Medulla oblongata (tissue), 1 donor: Measurements from ENCODE around the gene DLGAP3.

Experiments used
- DNase-seq: peaks from one replicate; pipeline ENCODE4 v3.0.0-alpha.2; 2015; ENCODE audit errors: extremely low spot score

DLGAP3 gene

DNA sequence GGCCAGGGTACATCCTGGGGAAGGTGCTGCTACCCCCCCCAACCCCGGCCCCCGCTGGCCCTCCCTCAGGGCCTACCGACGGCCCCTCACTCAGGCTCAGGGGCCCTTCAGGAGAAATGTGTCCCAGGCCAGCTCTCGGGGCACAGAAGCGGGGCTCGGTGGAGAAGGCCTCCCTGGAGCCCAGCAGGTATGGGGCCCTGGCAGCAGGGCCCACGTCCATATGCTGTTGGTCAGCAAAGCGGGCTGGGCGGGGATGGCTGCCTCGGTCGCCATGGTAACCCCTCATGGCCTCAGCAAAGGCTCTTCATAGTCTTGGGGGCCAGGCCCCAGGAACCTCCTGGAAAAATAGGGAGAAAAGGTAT lies 24.4 kb downstream of the DLGAP3 start:
- no peak for DNase-seq

DNA sequence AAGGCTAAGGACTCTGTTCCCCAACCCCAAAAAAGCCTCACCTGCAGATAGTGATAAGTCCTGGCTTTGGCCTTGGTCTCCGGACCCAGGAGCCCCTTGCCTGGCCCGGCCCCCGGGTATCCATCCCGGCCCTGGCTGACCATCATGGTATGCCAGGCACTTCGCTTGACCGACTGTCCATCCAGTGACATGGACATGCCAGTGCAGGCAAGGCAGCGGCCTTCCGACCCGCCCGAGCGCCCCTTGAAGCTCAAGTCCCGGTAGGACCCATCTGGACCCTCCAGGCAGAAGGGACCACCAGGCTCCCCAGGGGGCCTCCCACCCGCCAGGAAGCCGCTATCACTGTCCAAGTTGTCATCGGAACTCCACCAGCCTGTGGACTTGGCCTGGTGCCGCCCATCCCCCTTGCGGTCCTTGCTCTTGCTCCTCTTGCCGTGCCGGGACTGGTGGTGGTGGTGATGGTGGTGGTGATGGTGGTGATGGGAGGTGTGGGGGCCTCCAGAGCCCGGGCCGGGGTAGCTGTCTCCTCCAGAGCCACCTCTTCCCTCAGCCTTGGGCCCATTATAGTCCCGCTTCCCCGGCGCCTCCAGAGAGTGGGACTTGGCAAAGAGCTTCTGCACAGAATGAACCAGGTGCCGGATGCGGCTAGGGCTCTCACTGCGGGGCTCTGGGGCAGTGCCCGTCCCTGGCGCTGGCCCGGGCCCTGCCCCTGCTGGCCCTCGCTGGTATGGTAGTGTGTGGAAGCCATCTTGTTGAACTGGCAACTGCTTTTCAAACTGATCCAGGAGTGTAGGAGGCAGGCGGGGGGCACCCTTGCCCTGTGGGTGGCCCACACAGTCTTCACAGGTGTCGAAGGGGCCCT lies 25.0 kb downstream of the DLGAP3 start:
- no peak for DNase-seq

DNA sequence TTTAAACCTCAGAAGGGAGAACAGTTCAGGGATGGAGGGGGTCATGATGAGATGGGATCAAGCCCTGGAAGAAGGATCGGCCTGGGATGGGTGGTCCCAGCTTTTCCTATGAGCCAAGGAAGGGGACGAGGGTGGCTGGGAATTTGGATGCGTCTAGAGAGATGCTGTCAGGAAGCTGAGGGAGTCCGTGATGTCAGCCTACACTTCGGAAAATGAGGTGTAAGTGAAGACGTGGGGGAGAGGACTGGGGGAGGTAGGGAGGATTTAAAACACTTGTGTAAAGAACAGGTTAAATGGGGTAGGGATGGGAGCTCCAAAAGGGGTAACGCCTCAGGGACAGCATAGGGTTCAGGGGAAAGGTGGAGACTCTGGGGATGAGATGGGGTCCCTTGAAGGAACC lies 27.5 kb downstream of the DLGAP3 start:
- no peak for DNase-seq

DNA sequence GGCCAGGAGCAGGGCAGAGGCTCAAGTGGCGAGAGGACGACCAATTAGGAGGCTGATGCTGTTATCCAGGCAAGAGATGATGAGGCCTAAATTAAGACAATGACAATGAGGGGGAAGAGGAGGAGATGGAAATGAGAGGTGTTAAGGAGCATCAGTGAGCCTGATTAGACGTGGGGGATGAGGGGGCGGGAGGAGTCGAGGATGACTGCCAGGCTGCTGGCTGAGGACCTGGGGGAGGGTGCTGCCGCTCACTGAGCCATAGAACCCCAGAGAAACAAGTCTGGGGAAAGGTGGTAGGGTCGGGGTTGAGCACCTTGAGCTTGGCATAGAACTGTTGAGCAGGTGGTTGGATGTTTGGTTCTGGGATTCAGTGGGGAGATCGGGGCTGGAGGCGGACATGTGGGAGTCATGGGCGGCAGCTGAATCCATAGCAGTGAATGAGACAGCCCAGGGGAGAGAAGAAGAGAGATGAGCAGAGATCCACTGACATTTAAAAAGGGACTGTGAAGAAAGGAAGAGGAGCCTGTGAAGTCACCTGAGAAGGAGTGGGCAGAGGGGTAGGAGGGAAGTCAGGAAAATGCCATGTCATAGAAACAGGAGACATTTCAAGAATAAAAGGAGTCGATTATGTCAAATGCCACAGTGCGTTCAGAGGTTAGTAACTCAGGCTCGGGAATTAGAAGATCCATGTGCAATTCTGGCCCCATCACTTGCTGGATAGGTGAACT lies 28.5 kb downstream of the DLGAP3 start:
- DNase-seq, result no peak

DNA sequence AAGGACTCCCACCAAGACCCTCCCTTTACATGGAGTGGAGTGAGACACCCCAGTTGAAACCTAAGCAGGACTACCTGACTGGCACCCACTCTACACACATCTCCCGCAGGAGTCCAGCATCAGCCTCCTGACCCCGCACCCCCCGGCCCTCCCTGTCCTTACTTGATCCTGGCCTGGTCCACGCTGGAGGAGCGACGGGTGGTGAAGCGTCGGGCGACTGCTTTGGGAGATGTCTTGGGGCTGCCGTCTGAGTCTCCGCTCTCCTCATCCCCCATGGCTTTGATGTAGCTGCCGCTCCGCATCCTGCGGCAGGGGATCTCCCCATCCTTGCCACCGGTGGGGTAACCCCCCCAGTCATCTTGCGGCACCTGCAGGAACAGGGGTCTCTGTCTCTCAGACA lies 29.5 kb downstream of the DLGAP3 start:
- no peak for DNase-seq

GRCh38 chr1:34899471-34899870 lies 30.0 kb downstream of the DLGAP3 start:
- no peak for DNase-seq

DNA sequence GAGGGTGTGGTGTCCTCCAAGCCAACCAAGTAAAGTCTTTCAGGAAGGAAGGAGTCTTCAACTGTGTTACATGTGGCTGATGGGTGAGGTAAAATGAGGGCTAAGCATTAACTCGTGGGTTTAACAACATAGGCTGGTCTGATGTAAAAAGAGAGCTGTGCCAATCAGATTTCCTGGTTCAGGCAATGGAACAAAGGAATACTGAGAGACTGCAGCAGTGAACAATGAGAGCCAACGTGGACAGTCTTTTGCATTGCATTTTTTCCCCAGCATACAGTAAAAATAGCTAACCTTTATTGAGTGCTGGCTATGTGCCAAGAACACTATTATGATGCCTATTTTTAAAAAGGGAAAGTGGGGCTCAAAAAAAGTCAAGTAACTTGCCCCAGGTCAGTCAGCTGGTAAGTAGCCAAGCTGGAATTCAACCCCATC lies 31.1 kb downstream of the DLGAP3 start:
- DNase-seq, result no peak

DNA sequence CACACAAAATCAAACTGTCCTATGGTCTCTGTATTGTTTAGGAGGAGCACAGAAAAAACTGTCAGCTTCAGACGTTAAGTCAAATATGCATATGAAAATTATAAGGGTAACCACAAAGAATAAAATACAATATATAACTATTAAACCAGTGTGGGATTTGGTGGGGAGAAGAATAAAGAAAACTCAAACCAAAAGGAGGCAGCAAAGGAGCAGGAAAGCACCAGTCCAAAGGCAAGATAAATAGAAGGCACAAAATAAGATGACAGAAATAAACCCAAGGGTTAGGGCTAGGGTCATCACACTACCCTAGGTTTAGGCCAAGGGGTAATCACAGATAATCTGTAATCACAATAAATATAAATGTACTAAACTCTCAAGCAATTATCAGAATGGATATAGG lies 32.8 kb downstream of the DLGAP3 start:
- DNase-seq, result no peak

DNA sequence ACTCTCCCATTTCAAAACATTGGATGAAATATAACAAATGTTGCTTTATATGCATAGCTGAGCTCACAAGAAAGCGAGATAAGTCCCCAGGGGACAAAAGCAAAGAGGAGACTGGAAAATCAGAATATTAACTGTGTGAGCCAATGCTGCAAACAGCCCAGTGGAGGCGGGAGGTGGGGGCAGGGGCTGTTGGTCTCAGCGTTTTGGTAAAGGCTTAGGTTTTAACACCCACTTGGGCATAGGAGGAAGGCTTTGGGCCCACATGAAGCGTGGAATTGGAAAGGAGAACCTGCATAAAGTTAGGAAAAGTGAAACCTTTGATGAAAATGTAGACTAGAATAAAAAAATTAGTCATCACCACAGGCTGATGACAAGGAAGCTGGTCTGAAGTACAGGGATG lies 39.7 kb downstream of the DLGAP3 start:
- DNase-seq, result no peak

- DNase-seq, result no peak
Measured at GRCh38 chr1:34887593-34887992, 41.9 kb downstream of the DLGAP3 start.

- no peak for DNase-seq
Measured at GRCh38 chr1:34885405-34886247, 43.8 kb downstream of the DLGAP3 start.

DNA sequence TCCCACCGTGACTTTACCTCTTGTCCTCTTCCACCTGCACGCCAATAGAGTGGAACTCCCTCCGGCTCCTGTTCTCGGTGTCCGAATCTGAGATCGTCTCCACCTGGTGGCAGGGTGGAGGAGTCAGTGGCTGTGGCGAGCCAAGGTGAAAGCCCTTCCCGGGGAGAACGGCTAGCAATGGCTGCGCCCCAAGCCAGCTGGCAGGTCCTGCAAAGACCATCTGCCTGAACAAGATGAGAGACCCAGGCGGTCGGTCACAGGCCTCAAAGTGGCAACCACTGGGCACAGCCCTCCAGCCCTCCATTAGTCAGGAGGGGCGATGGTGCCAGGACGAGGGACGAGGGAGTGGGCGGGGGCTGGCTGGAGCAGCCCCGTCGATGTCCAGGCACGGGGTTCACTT lies 44.5 kb downstream of the DLGAP3 start:
- DNase-seq, result no peak

- DNase-seq, result no peak
Measured at GRCh38 chr1:34884536-34884935, 44.9 kb downstream of the DLGAP3 start.

DNA sequence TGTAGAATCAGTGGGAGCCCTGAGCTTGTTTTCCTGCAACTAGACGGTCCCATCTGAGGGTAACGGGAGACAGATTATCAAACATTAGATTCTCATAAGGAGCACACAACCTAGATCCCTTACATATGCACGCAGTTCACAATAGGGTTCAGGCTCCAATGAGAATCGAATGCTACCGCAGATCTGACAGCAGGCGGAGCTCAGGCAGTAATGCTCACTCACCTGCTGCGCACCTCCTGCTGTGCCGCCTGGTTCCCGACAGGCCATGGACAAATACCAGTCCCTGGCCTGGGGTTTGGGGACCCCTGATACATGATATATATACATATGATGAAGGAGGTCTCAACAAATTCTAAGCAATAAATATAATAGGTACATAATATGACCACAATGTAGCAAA lies 50.2 kb downstream of the DLGAP3 start:
- no peak for DNase-seq

- DNase-seq, result no peak
Measured at GRCh38 chr1:34876406-34876805, 53.0 kb downstream of the DLGAP3 start.

DNA sequence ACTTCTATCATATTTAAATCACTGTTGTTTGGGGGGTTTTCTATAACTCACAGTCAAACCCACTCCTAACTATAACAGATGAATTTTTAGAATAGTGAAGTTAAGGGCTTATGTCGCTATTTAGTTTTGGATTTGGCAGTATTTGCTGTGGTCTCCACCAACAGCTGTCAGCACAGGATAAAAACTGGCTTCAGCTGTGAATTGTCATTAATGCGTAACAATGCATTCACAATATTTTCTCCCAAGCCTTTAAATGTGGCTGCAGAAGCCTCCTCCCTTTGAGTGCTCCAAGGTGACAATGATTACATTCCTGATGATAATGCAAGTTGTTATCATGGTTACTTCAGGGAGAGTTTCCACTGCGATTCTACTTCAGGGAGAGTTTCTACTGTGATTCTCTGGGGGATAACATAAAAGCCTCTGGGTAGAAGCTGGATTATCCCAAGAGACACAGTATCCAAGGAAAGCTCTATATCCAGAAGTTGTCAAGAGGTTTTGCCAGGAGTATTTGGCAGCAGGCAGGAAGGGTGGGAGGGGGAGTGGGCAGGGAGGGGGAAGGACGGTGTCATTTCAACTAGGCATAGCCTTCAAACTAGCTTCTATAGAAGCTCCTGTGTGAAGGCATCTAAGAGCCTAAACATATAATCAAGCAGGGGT lies 55.0 kb downstream of the DLGAP3 start:
- no peak for DNase-seq

- DNase-seq, result no peak
Measured at GRCh38 chr1:34872133-34872503, 57.3 kb downstream of the DLGAP3 start.

DNA sequence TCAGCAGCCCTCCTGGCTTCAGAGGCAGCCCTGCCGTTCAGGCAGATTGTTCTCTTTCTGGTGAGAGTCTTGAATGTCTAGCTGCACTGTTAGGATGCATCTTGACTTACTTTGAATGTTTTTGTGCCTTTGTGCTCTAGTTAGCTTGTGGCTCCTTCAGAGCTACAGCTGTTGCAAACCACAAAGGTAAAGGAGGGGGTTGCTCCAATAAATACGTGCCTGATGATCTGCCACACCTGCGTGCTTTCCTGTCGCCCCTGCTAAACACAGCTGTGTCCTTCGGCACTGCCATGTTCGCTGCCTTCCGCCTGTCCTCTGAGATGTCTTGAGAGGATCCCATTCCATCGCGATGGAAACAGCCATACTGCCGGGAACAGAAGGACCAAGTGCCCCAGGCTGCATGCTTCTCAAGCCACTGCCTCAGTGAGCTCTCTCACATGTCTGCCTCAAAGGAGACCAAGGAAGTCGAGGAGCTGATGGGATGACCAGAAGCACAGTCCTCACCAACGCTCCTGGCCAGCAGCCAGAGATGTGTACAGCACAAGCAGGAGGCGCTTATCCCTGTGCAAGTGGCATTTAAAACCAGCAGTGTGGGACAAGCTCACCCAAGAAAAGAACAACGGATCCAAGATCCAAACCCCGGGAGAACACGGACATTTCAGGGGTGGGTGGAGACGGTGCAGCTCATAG lies 57.9 kb downstream of the DLGAP3 start:
- DNase-seq, result no peak

DNA sequence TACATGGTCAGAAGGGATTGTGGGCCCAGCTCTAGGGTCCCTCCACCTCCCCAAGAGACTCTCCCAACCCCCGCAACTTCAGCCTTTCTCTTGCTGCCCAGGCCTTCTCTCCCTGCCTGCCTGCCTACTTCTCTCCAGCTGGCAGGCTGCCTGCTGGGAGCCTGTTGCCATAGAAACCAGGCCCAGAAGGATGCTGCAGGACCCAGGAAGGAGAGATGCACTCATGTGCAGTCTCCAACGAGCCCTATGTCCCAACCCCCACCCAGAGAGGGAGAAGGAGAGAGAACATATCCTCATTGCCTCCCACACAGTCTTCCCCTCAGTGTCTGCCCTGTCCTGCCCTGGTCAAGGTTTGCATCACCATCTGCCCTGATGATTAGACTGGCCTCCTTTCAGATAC lies 59.1 kb downstream of the DLGAP3 start:
- DNase-seq, result no peak

DNA sequence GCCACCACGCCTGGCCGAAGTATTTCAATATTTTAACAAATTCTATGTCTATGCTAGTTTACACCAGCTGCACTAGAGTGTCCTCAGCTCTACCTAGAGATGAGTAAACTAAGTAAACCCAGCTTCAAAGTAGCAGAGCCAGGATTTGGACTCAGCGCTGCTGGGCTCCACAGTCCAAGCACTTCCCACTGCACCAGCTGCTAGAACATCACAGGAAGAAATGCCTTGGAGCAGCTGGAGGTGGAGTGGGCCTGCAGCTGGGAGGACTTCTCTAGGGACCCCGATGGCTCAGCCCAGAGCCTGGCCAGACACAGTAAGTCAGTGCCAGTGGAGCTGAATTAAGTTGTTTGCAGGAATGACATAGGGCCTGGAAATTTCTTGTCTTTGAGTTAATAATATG lies 59.7 kb downstream of the DLGAP3 start:
- no peak for DNase-seq
